GM12892 (cell line): ENCODE results near the gene RNF213.

Experiments used
- DNase-seq: peaks from one replicate; pipeline ENCODE4 v3.0.0; 2011; ENCODE audit not compliant: insufficient read length
- FAIRE-seq: peaks from 2 replicates; lab custom pipeline; 2011; peaks lifted over from hg19 to GRCh38; lab: Jason Lieb, UNC
- POLR2A ChIP-seq: IDR thresholded peaks from 2 replicates; pipeline ENCODE4 v1.6.1; 2011; ENCODE audit warnings: low read depth, low read length, control low read depth
- POLR2AphosphoS5 ChIP-seq: IDR thresholded peaks from 2 replicates; pipeline ENCODE4 v1.6.1; 2011; ENCODE audit warnings: low read depth, low read length, control low read depth
- TAF1 ChIP-seq: IDR thresholded peaks from 2 replicates; pipeline ENCODE4 v1.6.1; 2011; ENCODE audit warnings: low read depth, mild to moderate bottlenecking, control low read depth, low read length, borderline replicate concordance

Gene RNF213

DNA sequence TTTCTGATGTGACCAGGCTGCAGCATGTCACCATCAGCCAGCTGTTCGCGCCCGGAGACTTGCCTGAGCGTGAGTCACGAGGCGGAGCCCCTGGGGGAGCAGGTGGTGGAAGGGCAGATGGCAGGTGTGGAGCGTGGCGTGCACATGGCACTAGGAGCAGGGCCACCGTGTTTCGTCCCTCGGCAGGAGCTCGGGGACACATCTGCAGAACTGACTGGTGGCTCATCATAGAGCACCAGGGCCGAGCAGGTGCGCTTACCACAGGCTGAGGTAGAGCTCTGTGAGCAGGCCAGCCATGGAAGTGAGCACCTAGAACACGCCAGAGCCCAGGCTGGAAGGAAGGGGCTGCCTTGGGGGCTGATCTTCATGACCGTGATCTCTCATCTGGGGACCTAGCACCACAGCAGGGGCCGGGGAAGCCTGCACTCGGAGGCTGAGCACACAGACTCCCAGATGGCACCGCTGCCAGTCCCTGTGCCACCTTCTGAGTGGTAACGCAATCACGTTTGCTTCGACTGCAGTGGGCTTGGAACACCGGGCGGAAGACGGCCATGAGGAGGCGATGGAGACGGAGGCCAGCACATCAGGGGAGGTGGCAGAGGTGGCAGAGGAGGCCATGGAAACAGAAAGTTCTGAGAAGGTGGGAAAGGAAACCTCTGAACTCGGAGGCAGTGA, 92.5 kb downstream of the RNF213 start:
- TF ChIP-seq POLR2A (no peak), POLR2AphosphoS5 (no peak), TAF1 (no peak)
- DNase-seq, result no peak
- no peak for FAIRE-seq

DNA sequence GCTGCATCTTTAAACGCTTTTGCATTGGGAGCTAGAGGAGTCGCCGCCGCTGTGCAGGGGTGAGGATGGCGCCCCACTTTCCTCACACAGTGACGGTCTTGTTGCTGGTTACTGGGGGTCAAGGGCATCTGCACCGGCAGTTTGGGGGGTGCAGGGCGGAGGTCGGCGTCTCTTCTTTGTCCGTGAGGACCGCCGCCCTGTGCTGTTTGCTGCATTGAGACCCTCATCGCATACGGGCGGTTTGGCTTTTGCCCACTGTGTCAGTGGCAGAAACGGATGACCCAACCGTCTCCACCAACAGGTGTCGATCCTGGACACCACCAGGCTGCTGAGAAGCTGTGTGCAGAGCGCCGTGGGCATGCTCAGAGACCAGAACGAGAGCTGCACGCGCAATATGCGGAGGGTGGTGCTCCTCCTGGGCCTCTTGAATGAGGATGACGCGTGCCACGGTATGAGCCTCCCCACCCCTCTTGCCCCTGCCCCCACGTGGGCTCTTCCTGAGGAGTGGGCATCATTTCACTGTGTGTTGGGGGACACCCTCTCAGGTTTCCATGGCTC, 93.1 kb downstream of the RNF213 start:
- DNase-seq (no peak), FAIRE-seq (no peak)
- TF ChIP-seq TAF1 (no peak), POLR2AphosphoS5 (no peak), POLR2A (no peak)

DNA sequence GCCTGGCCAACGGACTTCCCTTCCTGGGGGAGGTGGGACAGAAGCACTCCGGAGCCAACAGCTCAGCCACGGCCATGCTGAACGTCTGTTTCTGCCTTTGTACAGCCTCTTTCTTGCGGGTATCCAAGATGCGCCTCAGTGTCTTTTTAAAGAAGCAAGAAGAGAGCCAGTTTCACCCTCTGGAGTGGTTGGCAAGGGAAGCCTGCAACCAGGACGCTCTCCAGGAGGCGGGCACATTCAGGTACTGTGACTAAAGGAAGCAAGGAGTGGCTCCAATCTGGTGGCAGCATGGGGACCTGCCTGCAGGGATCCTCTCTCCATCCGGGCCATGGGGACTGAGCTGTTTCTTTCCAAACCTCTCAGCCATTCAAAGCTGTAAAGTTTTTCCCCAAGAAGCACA, 93.7 kb downstream of the RNF213 start:
- TF ChIP-seq TAF1 (no peak), POLR2A (no peak), POLR2AphosphoS5 (no peak)
- no peak for FAIRE-seq

DNA sequence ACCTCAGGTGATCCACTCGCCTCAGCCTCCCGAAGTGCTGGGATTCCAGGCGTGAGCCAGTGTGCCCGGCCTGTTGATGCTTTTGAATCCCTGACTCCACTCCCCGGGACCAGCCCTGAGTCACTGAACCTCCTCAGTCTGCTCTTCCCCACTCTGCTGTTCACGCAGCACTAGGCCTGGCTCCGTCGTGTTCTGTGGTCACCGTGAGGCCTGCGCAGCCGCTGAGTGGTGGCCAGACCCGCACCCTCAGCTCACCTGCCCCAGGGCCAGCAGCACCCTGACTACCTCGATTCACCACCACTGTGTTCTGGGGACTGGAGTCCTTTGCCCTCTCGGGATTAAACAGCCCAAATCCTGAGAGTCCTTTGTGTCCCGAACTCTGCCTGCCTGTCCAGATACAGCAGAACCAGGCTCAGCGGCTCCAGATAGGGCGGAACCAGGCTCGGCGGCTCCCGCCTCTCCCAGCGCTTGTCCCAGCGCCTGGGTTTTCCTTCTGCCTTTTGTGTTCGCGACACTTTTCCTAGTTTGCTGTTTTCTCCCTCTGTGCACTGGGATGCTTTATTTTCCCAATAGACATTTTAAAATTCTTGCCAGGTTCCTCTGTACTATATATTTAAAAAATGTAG, 95.7 kb downstream of the RNF213 start:
- FAIRE-seq (no peak), DNase-seq (no peak)
- no peak for TF ChIP-seq POLR2AphosphoS5
- no peak for TF ChIP-seq POLR2A
- no peak for TF ChIP-seq TAF1

More for the DNA sequence above, 93.7 kb downstream of the RNF213 start:
- no peak for DNase-seq

DNA sequence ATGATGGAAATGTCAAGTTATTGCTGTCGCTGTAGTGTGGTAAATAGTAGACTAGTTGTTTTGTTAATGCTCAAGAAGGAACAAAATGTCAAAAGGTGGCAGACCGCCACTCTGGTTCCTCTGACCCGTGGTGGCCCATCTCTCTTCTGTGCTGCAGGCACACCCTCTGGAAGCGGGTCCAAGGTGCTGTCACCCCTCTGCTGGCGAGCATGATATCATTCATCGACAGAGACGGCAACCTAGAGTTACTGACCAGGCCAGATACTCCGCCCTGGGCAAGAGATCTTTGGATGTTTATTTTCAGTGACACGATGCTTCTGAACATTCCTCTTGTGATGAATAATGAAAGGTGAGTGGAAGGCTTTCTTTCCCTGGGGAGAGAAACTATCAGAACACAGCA, 97.5 kb downstream of the RNF213 start:
- DNase-seq (no peak), FAIRE-seq (no peak)
- no peak for TF ChIP-seq POLR2A
- no peak for TF ChIP-seq TAF1
- no peak for TF ChIP-seq POLR2AphosphoS5

DNA sequence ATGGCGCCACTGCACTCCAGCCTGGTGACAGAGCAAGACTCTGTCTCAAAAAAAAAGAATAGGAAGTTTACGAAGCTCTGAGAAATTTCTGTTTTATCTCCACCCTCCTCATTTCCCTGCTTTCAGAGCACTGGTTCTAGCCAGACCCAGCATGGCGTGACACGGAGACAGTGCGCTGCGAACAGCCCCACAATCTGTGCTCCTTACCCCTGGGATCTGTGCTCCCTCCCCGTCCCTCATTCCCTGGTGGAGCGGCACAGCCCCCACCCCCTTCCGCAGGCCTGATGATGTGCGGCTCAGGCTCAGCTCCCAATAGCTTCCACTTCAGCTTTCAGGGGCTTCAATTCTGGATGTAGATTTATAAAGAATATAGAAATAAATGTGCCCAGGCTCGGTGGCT, 98.2 kb downstream of the RNF213 start:
- TF ChIP-seq TAF1, result no peak
- TF ChIP-seq POLR2AphosphoS5, result no peak
- no peak for TF ChIP-seq POLR2A
- no peak for DNase-seq
- no peak for FAIRE-seq

DNA sequence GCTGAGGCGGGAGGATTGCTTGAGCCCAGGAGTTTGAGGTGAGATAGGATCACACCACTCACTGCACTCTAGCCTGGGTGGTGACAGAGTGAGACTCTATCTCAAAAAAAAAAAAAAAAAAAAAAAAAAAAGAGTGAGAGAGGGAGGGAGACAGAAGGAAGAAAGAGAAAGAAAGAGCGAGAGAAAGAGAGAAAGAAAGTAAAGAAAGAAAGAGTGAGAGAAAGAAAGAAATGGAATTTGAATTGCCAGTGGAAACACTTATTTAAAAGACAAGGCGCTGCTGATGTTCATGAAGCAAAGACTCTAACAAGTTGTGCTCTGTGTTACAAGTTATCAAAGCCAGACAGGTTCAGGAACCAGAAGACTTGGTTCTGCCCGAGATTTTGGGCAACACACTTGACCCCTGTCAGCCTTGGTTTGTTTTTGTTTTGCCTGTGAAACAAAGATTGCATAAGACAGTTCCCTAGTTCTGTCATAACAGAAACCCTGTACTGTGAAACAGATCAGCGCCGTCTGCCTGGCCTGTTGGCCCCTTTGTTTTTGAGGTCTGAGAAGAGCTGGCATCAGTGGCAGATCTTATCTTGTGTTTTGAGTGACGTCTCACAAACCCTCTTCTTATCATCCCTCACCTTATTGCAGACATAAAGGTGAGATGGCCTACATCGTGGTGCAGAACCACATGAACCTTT, 98.9 kb downstream of the RNF213 start:
- FAIRE-seq, result no peak

DNA sequence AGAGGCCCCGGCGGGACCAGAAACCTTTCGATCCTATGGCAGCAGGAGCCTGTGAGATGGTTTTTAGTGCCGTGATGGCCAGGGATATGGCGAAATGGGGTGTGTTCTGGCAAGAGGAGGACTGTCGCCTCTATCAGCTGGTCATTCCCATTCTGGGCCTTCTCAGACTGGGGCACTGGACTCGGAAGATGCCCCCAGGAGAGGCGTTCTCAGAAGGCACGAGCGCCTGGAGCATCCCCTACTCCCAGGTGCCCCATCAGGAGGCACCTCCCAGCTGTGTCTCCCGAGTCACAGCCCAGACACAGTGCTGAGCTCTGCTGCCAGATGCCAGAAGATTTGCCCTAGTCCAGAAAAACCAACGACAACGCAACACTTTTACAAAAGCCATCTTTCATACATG, 99.7 kb downstream of the RNF213 start:
- DNase-seq (no peak), FAIRE-seq (no peak)
- no peak for TF ChIP-seq TAF1
- no peak for TF ChIP-seq POLR2AphosphoS5
- TF ChIP-seq POLR2A, result no peak

More for the DNA sequence above, 98.9 kb downstream of the RNF213 start:
- no peak for DNase-seq
- TF ChIP-seq TAF1 (no peak), POLR2A (no peak), POLR2AphosphoS5 (no peak)

DNA sequence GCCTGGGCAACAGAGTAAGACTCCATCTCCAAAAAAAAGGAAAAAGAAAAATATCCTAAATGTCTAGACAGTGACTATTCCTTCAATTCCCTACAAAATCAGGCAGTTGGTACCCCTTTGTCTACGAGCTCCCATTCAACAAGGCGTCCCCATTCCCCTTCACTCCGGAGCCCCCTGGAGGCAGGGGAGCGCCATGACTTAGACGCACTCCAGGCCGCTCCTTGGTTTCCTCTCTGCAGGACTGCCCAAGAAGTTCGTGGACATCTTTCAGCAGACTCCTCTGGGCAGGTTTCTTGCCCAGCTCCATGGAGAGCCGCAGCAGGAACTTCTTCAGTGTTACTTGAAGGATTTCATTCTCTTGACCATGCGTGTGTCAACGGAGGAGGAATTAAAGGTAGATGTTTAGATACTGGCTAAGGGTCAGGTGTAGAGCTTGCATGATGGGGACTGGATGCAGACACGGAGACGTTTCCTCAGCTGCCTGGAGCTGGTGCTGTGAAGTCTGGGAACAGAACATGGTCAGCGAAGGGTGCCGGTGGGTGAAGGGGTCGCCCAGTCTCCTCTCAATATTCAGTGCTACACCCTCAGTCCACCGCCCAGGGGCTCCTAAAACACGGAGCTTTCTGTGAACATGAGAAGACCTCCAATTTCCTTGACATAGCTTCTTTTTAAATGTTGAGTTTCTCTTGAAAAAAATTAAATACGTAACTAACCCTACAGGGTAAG, 101.0 kb downstream of the RNF213 start:
- TF ChIP-seq TAF1 (no peak), POLR2AphosphoS5 (no peak), POLR2A (no peak)
- no peak for DNase-seq
- no peak for FAIRE-seq

DNA sequence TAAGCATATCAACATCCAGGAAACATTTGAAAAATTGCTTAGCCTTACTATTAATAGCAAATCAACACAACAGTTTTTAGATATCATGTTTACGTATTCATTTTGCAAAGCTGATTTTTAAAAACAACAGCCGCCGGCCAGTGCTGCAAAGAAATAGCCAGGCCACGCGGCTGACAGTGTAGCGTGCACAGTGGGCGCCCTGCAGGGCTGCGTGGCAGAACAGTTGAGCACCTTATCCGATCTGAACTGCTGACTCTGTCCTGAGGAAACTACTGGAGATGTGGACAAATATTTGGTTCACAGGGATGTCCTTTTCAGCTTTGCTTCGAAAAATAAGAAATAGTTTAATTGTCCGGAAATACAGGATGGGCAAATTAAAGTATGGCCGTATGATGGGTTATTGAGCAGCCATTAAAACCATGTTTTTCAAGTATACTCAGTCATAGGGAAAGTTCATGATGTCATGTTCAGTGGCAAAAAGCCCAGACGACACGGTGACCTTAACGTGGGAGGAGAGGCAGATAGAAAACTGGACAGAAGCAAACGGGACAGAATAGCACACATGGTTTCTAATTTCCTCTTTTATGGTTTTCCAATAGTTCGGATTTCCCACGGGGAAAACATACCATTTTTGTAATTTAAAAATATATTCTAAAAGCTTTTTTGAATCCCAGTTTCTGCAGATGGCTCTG, 101.9 kb downstream of the RNF213 start:
- no peak for TF ChIP-seq POLR2AphosphoS5
- FAIRE-seq (no peak), DNase-seq (no peak)
